GM23248 (cell line): ENCODE measurements around the gene LIPG.

Source experiments
- EZH2 ChIP-seq: fragments of 200-600 bp; sonication (generic); IDR thresholded peaks from 2 replicates; pipeline ENCODE4 v1.6.1; 2018; ENCODE audit warnings: antibody characterized with exemption, mild to moderate bottlenecking; ENCODE audit not compliant: insufficient read depth, poor library complexity, severe bottlenecking
- EZH2phosphoT487 ChIP-seq: fragments of 200-600 bp; sonication (generic); IDR thresholded peaks from 2 replicates; pipeline ENCODE4 v1.6.1; 2018; ENCODE audit warnings: antibody characterized with exemption, moderate library complexity, mild to moderate bottlenecking, low read depth; ENCODE audit not compliant: insufficient read depth

DNA sequence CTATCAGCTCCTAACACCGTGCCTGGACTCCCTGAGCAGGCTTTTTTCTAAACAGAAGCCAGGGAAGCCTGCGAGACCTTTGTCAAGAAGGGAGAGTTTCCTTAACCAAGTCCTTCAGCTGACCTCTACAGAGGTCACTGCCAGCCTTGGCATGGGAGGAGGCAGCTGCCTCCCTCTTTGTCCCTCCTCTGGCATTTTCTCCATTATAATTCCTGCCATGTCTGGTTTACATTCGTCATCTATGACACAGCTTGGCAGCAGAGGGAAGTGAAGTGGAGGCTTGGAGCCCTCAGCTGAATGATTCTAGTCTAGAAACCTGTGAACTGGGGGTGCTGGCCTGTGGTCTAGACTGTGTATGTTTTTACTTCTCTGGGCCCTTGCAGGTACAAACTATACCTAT, 22.5 kb downstream of the LIPG start:
- TF ChIP-seq EZH2phosphoT487 (no peak), EZH2 (no peak)
